NCI-H1436 (cell line): ENCODE data around the gene ATP7B.
"Not testable (repeated sequence)": the region's sequence is repeated elsewhere in the genome, so short reads cannot be mapped to it uniquely, and the experiment has no call there.

Experiments used
- DNase-seq: peaks from one replicate; lab custom pipeline; 2025; lab: John Stamatoyannopoulos, UW

The ATP7B gene

GRCh38 chr13:52006523-52007245 lies 4.6 kb downstream of the ATP7B start:
- DNase-seq, result no peak

GRCh38 chr13:52005841-52006522 lies 5.3 kb downstream of the ATP7B start:
- no peak for DNase-seq

GRCh38 chr13:52004511-52005170 lies 6.6 kb downstream of the ATP7B start:
- DNase-seq, result no peak

- no peak for DNase-seq
These were observed 7.7 kb downstream of the ATP7B start for GRCh38 chr13:52003541-52003940.

GRCh38 chr13:52002361-52002760 lies 8.9 kb downstream of the ATP7B start:
- DNase-seq, result no peak

GRCh38 chr13:52001120-52001731 lies 10.0 kb downstream of the ATP7B start:
- DNase-seq, result no peak

GRCh38 chr13:51999921-52000320 lies 11.3 kb downstream of the ATP7B start:
- DNase-seq, result no peak

GRCh38 chr13:51999510-51999911 lies 11.7 kb downstream of the ATP7B start:
- DNase-seq, result no peak

- no peak for DNase-seq
These were observed 12.3 kb downstream of the ATP7B start for GRCh38 chr13:51998723-51999509.

- no peak for DNase-seq
These were observed 13.5 kb downstream of the ATP7B start for GRCh38 chr13:51997641-51998330.

GRCh38 chr13:51997186-51997585 lies 14.1 kb downstream of the ATP7B start:
- no peak for DNase-seq

- DNase-seq, result no peak
These were observed 14.6 kb downstream of the ATP7B start for GRCh38 chr13:51996641-51997040.

- DNase-seq, result no peak
These were observed 15.3 kb downstream of the ATP7B start for GRCh38 chr13:51995677-51996551.

- no peak for DNase-seq
These were observed 17.5 kb downstream of the ATP7B start for GRCh38 chr13:51993713-51994112.

GRCh38 chr13:51988988-51989618 lies 22.1 kb downstream of the ATP7B start:
- no peak for DNase-seq

GRCh38 chr13:51984904-51985303 lies 26.3 kb downstream of the ATP7B start:
- not testable (repeated sequence) for DNase-seq

- not testable (repeated sequence) for DNase-seq
These were observed 28.0 kb downstream of the ATP7B start for GRCh38 chr13:51983292-51983691.

- no peak for DNase-seq
These were observed 29.9 kb downstream of the ATP7B start for GRCh38 chr13:51981355-51981754.

GRCh38 chr13:51980908-51981307 lies 30.3 kb downstream of the ATP7B start:
- no peak for DNase-seq
